Cortex of kidney (tissue), 1 donor: ENCODE results near the gene RPS3A.
"Not testable (repeated sequence)": the region's sequence is repeated elsewhere in the genome, so short reads cannot be mapped to it uniquely, and the experiment has no call there.

Experiments used
- DNase-seq: peaks from one replicate; lab custom pipeline; 2025; lab: John Stamatoyannopoulos, UW

The RPS3A gene

GRCh38 chr4:151099229-151099975 is at the start of gene RPS3A:
Gene RPS3A (plus strand): TSS chr4:151099628. CDS start chr4:151099653, 25 bp downstream.
- no peak for DNase-seq

DNA sequence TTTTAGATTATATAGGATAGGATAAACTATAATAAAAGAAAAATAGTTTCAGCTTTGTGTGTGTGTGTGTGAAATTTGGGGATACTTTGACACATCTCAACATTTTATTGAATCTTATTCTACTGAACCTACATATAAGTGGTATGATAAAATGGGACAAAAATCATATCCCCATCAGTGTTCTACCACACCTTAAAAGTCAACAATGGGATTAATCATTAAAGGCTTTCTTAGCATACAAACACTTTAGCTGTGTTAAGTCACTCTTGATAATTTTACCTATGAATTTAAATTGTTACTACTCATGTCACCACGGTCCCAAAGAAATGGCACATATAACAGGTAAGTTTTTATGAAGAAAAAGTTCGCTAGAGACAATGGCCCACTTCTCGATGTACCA is 46.6 kb upstream of the RPS3A start:
- DNase-seq: no peak

DNA sequence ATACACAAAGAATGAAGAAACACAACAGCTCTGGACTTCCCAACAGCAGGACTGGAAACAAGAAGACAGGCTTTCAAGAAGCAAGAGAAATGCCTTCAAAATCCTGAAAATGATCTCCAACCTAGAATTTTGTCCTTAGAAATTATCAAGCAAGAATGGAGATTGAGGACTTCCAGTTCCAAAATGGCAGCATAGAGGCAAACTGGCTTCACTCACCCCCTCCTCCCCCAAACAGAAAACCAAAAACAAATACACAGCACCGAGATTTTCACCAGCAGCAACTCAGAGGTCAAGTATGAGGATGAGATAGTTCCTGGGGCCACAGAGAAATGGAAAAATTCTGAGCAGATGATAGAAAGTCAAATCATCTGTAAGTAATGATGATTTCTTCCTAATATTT is 43.9 kb upstream of the RPS3A start:
- no peak for DNase-seq

DNA sequence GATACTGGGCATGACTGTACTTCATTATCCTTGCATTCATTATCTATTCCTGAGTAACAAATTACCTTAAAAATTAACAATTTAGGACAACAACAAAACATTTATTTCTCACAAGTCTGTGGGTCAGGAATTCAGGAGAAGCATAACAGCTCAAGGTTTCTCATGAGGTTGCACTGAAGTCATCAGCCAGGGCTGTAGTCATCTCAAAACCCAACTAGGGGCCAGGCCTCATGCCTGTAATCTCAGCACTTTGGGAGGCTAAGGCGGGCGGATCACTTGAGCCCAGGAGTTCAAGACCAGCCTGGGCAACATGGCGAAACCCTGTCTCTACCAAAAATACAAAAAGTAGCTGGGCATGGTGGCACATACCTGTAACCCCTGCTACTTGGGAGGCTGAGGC is 36.3 kb upstream of the RPS3A start:
- DNase-seq: not testable (repeated sequence)

DNA sequence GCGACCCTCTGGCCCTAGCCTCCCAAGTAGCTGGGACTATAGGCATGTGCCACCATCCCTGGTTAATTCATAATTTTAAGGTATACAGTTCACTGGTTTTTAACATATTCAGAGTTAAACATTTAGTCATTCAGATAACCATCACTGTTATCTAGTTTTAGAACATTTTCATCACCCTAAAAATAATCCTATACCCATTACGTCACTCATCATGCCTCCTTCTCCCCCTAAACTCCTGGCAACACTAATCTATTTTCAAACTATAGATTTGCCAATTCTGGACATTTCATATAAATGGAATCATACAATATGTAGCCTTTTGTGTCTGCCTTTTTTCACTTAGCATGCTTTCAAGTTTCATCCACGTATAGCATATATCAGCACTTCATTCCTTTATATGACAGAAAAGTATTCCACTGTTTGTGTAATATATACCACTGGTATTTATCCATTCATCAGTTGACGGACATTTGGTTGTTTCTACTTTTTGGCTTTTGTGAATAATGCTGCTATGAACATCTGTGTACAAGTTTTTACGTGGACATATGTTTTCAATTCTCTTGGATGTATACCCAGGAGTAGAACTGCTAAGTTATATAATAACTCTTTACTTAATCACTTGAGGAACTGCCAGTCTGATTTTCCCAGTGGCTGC is 32.0 kb upstream of the RPS3A start:
- DNase-seq: no peak

GRCh38 chr4:151074416-151074916 is 25.0 kb upstream of the RPS3A start:
- DNase-seq: no peak

DNA sequence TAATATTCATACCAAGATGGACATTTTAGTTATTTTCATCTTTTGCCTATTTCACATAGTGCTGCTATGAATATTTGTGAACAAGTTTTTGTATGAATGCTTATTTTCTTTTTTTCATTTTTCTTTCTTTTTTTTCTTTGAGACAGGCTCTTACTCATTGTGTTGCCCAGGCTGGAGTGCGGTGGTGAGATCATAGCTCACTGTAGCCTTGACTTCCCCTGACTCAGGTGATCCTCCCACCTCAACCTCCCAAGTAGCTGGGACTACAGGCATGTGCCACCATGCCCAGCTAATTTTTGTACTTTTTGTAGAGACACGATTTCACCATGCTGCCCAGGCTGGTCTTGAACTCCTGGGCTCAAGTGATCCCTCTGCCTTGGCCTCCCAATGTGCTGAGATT is 21.4 kb upstream of the RPS3A start:
- DNase-seq: not testable (repeated sequence)

- DNase-seq: no peak
Measured at GRCh38 chr4:151087467-151087866, 12.0 kb upstream of the RPS3A start.

GRCh38 chr4:151091047-151091446 is 8.4 kb upstream of the RPS3A start:
- DNase-seq: no peak

DNA sequence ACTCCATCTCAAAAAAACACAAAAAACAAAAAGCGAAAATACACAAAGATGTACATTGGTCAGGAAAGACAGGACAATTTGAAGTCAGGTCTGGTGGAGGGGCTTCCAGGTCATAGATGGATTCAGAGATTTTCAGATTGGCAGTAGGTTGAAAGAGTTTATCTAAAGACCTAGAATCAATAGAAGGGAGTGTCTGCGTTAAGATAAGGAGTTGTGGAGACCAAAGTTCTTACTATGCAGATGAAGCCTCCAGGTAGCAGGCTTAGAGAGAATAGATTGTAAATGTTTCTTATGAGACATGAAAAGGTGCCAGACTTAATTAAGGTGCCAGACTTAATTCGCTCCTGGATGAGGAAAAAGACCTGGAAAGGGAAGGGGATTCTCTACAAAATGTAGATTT is 6.9 kb upstream of the RPS3A start:
- no peak for DNase-seq

DNA sequence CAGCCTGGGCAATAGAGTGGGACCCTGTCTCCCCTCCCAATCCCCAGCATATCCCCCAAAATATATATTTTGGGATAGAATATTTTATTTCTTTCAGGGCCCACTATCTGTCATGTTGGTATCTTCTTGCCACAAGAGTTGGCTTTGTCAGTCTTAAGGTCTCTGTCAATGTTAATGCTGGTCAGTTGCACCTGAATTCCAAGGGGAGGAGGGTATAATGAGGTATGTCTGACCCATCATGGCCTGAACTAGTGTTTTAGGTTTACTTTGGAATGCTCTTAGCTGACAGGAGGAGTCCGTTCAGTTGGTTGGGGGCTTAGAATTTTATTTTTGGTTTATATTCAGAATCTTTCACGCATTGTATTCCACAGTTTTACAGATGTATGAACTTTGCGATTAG is 6.2 kb upstream of the RPS3A start:
- DNase-seq: no peak

GRCh38 chr4:151094290-151094751 is 5.1 kb upstream of the RPS3A start:
- no peak for DNase-seq

GRCh38 chr4:151095142-151095541 is 4.3 kb upstream of the RPS3A start:
- no peak for DNase-seq

DNA sequence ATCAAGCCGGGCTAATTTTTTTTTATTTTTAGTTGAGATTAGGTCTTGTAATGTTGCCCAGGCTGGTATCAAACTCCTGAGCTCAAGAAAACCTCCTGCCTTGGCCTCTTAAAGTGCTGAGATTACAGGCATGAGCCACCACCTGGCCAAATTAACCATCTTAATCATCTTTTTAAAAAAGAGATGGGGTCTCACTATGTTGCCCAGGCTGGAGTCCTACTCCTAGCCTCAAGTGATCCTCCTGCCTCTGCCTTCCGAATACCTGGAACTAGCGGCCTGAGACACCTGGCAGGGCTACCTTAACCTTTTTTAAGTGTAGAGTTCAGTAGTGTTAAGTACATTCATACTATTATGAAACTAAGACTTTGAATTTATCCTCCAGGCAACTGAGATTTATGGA is 1.7 kb upstream of the RPS3A start:
- DNase-seq: no peak

GRCh38 chr4:151098979-151099228 is 524 bp upstream of the RPS3A start:
- no peak for DNase-seq

DNA sequence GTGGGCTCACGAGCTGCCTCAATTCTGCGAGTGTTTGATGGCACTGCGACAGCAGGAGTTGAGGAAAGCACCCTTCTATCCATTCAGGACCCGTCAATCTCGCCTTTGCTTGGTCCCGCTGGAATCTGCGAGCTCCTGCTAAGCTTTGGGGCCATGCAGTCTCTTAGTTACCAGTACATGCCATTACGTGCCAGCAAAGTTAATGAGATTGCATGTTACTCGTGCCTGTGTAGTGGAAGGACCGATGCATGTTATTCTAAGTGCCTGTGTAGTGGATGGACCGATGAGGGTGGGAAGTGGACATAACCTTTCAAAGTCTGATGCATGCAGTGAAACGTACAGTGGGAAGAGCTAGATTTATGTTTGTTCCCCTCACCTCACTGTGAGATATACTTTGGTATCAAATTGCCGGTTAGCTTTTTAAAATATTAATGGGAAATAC is 569 bp downstream of the RPS3A start:
- no peak for DNase-seq

DNA sequence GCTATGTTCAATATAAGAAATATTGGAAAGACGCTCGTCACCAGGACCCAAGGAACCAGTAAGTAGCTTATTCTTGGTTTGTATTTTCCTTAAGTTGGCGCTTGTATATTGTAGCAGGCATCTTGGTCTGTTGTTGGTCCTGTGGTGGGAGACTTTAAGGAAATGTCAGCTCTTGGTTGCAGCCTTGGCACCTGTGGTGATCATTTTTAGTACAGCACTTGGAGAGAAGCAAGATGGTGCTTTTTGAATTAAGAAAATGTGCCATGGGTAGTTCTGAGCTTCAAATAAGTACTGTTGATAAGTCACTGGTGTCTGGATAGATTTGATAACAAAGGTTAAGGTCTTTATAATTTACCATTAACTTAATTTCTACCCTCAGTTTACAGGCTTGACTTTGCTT is 1.1 kb downstream of the RPS3A start:
- no peak for DNase-seq

DNA sequence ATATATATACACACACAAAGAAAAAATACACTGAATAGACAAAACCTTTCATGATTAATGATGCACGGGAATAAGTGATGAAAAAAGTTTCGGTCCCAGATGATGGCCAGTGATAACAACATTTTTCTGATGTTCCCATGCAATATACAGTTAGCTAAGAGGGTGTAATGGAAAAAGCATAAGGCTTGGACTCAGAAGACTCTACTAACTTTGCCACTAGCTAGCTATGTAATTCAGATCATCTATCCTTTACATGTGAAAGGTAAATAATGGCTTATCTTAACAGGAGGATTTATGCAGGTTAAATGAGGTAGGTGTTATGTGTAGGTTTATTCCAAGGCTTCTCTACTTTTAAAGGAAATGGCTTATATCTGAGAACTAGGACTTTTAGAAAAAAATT is 4.3 kb downstream of the RPS3A start:
- DNase-seq: no peak

- DNase-seq: no peak
Measured at GRCh38 chr4:151104621-151105020, 5.2 kb downstream of the RPS3A start.

DNA sequence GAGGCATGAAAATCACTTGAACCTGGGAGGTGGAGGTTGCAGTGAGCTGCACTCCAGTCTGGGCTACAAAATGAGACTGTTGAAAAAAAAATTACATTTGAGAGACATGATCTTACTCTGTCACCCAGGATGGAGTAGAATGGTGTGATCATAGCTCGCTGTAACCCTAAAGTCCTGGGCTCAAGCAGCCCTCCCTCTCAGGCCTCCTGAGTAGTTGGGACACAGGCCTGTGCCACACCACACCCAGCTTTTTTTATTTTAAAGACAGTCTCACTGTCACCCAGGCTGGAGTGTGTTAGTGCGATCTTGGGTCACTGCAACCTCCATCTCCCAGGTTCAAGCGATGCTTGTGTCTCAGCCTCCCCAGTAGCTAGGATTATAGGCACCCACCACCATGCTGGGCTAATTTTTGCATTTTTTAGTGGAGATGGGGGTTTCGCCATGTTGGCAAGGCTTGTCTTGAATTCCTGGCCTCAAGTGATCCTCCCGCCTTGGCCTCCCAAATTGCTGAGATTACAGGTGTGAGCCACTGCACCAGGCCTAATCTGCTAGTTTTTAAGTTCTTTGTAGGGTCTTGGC is 6.1 kb downstream of the RPS3A start:
- no peak for DNase-seq

- no peak for DNase-seq
Measured at GRCh38 chr4:151107063-151107462, 7.6 kb downstream of the RPS3A start.

DNA sequence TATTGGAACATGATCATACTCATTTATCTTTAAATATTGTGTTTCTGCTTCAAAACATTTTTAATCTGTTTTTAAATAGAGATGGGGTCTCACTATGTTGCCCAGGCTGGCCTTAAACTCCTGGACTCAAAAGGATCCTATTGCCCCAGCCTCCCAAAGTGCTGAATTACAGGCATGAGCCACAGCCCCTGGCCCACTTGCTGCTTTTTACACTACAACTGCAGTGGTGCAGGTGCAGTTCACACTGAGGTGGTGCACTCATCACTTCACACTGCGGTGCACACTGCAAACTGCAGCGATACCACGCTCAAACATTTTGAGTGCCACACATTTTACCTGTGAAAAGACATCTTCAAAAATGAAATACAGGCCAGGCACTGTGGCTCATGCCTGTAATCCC is 10.8 kb downstream of the RPS3A start:
- DNase-seq: no peak

- no peak for DNase-seq
Measured at GRCh38 chr4:151114338-151114737, 14.9 kb downstream of the RPS3A start.
